ENCODE measurements around the gene ANKRD27. TPM values are rescaled to one million over a fixed set of nuclear protein-coding genes. Genes with fewer than 3 reads are reported as not detected.

The ANKRD27 gene
- total RNA-seq, 8 experiments from 2014 or later, result 13.1 to 25.0 (median 15.0) TPM

Other genes with a start within 250 kb of the ANKRD27 start
- 100 to 1,000 TPM; 102 to 244 (median 159) TPM for gene PDCD5, start 94.0 kb downstream of the ANKRD27 start, total RNA-seq
- gene RGS9BP, start 668 bp upstream of the ANKRD27 start, total RNA-seq, result 1 to 10 TPM in 2 of 8 experiments, under 1 TPM in 6; 0.21 to 2.3 (median 0.61) TPM
- 10 to 100 TPM in 3 of 8 experiments, 1 to 10 TPM in 5; 3.3 to 25.5 (median 5.4) TPM for gene NUDT19, start 16.6 kb upstream of the ANKRD27 start, total RNA-seq
- under 1 TPM; 0.21 to 0.98 (median 0.50) TPM for gene TDRD12, start 44.6 kb upstream of the ANKRD27 start, total RNA-seq
- gene SLC7A9, start 194.6 kb upstream of the ANKRD27 start, total RNA-seq, result under 1 TPM in 7 of 8 experiments, not detected in 1; 0.21 to 0.78 (median 0.46) TPM

All from motor neuron (in vitro differentiated cells).